Vagina (tissue), 2 donors: ENCODE results near the gene ISX.

ENCODE experiments used
- CTCF ChIP-seq, 3 experiments: fragments of 450-650 bp in 2 of 3; fragments of 200-600 bp in 1 of 3; sonication (generic) in 1 of 3; IDR thresholded peaks; one replicate each; pipeline ENCODE4 v1.5.1; 2017 to 2019; ENCODE audit warnings: antibody characterized with exemption in 3 of 3, mild to moderate bottlenecking in 2 of 3, moderate library complexity in 2 of 3
- POLR2A ChIP-seq, 2 donors: fragments of 450-650 bp; IDR thresholded peaks; one replicate each; pipeline ENCODE4 v1.6.1; 2017; ENCODE audit warnings: antibody characterized with exemption in 2 of 2, mild to moderate bottlenecking in 2 of 2, moderate library complexity in 2 of 2
- POLR2AphosphoS5 ChIP-seq, 2 donors: sonication (generic); formaldehyde crosslinking; IDR thresholded peaks; one replicate each; pipeline ENCODE4 v1.9.0; 2017; ENCODE audit warnings: antibody characterized with exemption in 2 of 2, mild to moderate bottlenecking in 2 of 2, low read depth in 1 of 2; ENCODE audit not compliant: insufficient read depth in 1 of 2

GRCh38 chr22:35104491-35104890 lies 38.5 kb downstream of the ISX start:
- TF ChIP-seq POLR2A (IDR thresholded peaks at IDR 0.05), result no peak
- no peak for TF ChIP-seq POLR2AphosphoS5 (IDR thresholded peaks at IDR 0.05; ENCODE audit: insufficient read depth in 1 of 2, low read depth in 1 of 2)
- no peak for TF ChIP-seq CTCF (IDR thresholded peaks at IDR 0.05)
